Kidney glomerular epithelial cell (primary cell): ENCODE data around the gene NRN1.
"Not testable (repeated sequence)": the region's sequence is repeated elsewhere in the genome, so short reads cannot be mapped to it uniquely, and the experiment has no call there.

Experiments used
- DNase-seq: peaks from one replicate; lab custom pipeline; 2025; lab: John Stamatoyannopoulos, UW

The NRN1 gene

DNA sequence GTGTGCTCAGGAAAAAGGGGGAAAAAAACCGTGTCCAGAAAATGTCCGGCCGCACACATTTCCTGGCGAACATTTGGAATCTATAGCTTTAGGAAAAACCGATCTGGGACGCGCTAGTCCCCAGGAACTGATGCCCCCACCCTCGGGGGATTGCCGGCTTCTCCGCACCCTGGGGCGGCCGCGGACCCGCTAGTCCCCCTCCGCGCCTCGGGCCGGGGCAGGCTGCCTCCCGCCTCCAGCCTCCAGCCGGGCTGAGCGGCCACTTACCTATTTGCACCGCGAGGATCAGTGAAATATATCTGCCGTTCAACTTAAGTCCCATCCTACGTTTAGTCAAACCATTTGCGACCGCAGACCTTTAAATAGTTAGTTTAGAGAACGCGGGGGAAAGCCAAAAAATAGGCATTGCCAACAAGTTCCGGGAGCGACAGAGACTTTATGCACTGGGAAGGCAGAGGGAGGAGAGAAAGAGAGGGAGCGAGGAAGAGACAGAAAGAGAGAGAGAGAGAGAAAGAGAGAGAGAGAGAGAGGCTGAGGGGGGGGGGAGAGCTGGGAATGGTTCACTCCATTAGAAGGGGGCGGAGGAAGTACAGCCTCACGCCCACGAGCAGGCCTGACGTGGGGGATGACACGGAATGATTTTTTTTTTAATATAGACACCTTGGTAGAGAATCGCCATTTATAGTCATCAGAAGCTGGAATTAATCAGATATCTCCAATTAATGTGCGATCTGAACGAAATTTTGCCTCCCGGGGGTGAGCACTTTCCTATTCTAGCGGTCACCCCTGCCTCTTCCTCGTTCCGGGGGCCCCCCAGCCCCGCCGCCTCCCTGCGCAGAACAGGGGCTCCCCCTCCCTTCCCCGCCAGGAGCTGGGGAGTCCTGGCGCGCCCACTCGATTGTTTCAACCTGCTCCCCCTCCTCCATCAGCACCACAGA is at the start of gene NRN1:
Gene NRN1, minus strand, starts transcription at position 498 of the 938 bp plus-strand sequence. Its CDS starts 176 bp downstream, at position 322.
- no peak for DNase-seq

- DNase-seq, result no peak
Observed at GRCh38 chr6:6052216-6052615, 45.5 kb upstream of the NRN1 start.

DNA sequence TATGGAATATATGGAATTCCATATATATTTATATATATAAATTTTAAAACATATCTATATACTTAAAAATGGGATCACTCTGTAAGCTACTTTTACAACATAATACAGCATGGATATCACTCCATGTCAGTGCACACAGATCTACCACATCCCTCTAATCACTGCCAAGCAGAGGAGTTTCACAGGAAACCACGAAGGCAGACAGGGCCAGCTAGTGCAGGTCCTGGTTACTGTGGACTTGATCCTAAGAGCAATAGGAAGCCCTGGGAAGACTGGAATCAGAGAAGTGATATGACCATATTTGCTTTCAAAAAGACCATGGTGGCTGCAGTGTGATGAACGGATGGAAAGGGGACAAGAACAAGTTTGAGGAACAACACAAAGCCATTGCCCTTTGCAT is 40.0 kb upstream of the NRN1 start:
- no peak for DNase-seq

DNA sequence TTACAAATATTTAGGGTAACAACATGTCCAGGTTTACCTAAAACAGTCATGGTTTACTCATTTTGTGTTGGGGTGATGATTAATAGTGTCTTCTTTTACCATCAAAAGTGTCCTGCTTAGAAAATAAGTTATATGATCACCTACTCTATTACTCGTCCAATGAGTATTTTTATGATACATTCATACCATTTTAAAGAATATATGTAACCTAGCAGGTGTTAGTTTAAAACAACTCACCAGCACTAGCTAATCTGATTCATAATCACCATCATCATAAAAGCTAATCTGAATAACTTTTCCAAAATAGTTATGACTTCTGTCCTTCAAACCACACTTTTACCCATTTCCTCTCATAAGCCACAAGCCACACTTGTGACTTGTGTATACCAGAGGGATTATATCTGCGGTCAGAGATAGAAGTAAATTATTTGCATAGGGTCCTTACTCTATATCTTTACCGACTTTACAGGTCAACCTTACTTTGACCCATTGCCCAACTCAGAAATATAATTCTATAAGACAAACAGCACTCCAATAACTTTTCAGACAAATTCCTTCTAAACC is 33.3 kb upstream of the NRN1 start:
- no peak for DNase-seq

DNA sequence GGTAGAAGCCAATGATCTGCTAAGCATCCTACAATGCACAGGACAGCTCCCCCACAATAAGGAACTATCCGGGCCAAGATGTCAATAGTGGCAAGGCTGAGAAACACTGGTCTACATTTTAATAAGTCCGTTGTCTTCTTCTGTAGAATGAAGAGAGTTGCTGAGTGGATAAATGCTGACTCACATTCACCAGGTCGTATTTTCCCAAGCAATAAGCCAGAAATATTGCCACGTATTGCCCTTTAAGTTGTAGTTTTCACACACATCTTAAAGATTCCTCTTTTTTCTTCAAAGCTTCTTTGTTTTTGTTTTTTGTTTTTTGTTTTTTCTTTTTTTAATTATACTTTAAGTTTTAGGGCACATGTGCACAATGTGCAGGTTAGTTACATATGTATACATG is 30.5 kb upstream of the NRN1 start:
- no peak for DNase-seq

DNA sequence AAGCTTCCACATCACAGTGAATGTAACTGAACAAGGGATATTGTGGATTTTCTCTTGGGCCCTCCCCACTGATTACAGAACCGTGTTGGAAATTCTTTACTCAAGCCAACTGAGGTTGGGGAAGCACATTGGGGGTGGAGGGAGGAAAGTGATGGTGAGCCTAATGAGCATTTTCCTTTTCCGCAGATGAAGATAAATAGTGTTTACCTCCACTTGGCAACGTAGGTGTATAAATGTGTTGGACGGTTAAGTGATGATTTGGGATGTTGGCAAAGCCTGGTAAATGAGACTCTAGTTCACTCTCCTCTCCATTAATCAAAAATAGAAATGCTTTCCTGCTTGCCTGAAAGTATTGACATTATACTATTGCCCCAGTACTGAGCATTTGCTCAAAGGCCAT is 27.1 kb upstream of the NRN1 start:
- no peak for DNase-seq

- no peak for DNase-seq
Observed at GRCh38 chr6:6026513-6027205, 19.9 kb upstream of the NRN1 start.

DNA sequence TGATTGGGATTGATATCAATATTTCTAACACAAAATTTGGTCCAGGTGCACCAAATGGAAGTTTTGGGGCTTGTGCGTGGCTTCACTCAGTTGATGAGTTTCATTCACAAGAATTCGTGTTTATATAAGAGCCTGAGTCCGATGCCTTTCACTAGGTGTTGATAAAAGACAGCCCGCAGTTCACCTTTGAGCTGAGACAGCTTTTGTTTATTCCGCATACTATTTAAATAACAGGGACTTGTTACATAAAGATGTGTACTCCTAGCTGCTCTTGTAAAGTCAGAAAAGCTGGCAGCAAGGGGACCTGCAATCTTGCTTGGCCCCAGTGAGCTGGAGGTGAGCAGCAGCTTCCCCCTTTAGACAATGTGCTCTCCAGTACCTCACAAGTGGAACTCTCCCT is 19.0 kb upstream of the NRN1 start:
- no peak for DNase-seq

GRCh38 chr6:6024220-6024619 is 17.5 kb upstream of the NRN1 start:
- DNase-seq, result no peak

DNA sequence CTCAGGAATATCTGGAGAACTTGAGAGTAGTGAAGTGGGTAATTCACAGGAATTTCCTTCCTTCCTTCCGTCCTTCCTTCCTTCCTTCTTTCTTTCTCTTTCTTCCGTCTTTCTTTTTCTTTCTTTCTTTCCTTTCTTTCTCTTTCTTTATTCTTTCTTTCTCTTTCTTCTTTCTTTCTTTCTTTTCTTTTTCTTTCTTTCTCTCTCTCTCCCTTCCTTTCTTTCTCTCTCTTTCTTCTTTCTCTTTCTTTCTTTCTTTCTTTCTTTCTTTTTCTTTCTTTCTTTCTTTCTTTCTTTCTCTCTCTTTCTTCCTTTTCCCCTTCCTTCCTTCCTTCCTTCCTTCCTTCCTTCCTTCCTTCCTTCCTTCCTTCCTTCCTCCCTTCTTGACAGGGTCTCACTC is 16.1 kb upstream of the NRN1 start:
- not testable (repeated sequence) for DNase-seq

DNA sequence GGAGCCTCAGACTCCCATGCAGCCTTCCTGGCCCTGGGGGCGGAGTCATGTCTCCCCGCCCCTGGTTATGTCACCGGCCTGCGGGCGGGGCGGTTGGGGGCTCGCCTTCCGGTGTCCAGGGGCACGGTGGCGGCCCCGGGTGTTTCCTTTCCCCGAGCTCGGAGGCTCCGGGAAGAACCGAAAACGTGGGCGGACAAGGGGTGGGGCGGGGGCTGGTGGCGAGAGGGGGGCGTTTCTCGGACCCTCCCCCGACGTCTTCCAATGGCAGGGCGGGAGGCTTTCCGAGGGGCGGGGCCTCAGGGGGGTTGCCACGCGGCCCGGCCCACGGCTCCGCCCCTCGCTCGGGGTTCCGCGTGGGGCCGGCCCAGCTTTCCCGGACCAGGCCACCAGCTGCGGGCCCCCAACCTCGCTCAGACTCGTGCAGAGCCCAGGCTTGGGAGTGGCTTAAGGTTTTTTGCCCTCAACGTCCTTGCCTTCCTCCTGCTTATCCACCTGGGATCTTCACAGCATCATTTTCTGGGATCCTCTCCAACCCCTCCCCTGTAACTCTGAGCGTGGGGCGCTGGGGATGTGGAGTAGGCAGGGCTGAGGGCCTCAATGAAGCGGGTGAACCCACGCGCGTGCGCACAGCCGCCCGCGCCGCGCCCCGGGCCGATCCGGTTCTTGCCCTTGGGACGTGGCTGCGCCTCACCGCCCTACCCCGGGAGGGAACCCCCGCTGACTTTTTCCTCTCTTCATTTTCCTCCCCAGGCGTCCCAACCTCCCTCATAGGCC is 2.1 kb upstream of the NRN1 start:
- DNase-seq, result no peak

DNA sequence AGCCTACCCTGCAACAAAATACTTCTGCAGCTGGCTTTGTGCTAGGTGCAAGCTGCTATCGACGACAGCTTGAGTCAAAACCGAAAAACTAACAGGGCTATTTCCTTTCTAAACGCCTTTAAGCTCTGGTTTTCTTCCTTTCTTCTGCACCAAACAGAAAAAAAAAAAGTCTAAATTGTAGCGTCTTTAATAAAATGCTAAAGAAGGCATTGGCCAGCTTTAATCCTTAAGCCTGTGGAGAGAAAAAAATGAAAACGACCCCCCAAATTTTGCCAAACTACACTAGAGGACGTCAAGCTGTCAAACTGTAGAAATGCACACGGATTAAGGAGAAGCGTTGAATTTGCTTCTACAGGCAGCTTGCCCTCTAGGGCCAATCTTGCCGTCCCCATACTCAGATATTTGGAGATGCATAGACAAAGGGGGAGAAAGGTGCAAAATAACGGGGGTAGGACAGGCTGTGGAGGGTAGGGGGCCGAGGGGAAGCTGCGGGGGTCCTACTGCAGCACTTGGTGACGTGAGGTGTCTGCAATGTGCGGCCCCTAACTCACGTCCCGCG is 1.4 kb upstream of the NRN1 start:
- no peak for DNase-seq

DNA sequence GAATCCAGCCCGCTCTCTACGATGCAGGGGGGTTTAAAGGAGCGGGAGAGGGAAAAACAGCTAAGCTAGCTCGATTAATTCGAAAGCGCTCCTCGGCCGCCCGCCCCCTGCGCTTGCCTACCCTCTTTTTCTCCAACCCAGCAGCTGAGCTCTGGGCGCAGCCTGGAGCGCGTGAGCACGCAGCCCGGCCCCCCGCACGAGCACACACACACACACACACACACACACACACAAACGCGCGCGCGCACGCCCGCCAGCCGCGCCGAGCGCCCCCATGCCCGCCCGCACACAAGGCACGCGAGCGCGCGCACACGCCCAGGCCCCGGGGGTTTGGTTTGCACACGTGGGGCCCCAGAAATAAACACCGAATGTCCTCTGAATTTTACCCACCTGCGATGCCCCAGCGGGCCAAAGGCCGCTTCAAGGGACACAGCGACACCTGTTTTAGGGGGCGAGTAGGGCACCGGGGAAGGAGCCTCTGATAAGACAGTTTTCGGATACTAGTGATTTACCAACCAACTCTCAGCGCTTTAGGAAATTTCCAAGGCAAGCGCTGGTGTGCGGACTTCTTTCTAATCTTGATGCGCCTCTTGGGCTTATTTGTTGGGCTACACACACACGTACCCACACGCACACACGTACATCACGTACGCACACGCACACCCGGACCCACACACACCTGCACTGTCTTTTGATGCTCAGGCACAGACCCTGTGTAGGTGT is 802 bp upstream of the NRN1 start:
- DNase-seq, result no peak

DNA sequence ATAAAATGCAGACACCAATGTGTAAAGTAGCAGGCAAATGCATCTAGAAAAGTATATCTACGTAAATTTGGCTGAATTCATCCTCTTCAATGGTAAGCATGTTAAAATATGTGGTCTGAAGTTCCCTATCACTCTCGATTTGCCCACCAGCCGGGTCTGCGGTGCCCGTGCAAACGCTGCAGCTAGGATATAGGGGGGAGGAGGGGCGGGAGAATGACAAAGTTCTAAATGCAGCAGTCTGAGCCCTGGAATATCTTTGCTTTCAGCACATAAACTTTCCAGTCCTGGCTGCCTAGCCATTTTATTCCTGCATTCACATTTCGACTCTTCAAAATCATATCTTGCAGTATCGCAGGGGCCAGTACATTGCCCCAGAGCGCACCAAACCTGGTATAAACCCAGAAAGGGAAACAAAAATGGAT is 708 bp downstream of the NRN1 start:
- no peak for DNase-seq

DNA sequence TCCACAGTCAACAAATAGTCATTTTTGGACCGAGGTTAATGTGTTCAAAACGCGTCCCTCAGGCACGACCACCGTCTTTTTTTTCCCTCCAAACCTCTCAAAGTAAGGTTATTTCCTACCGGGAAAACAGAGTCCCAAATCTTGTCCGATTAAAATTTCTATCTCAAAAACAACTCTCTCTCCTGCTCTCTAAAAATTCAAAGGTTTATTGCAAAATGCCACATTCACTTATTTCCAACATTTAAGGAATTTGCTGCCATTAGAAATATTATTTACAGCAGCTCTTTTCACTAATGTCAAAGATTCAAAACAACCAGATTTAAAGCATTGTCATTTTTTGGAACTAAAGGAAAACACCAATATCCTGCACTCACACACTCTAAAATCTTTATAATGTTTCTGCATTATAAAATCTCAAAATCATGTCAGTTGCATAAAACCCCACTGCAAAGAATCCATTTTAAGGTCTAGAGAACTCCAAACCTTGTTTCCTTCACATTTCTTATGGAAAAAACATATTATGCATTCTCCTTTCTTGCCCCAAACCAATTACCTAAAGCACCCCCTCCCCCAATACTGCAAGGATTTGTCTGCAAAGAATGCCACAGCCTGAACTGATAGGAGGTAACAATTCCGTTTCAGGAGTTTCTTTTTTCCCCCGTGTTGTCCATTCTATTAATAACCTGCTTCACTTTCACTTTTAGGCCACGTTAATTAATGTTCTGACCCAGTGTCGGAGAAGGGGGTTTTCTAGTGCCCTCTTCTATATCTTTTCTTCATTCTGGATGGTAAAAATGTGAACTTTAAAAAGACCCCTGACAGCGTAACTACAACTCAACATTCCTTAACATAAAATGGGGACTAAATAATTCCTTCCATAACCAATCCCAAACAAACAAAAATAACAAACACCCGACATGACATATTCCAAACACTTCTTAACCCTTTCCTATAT is 1.4 kb downstream of the NRN1 start:
- no peak for DNase-seq

DNA sequence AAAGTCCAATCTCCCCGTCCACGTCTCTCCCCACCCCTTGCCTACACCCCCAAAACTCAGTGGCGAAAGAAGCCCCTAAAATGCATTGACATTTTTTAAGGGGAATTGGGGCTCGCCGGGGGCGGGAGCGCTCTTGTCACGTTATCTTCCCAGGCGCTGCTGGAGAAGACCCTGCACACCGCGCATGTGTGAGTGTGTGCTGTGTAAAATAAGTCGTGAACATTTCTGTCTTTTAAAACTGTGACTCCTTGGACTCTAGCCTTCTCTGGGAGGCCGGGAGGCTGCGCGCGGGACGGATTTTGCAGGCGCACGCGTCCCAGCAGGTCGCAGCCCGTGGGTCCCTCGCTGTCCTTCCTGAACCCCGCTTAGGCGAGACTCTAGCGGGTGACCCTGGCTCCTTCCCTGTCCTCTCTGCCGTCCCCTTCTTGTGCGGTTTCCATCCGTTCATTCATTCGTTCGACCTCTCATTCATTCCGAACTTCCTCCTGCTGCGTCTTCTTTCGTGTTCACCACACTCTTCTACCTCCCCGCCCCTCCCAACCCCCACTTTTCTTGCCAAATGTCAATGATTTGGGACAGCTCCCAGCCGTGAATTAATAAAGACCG is 2.2 kb downstream of the NRN1 start:
- DNase-seq, result no peak

DNA sequence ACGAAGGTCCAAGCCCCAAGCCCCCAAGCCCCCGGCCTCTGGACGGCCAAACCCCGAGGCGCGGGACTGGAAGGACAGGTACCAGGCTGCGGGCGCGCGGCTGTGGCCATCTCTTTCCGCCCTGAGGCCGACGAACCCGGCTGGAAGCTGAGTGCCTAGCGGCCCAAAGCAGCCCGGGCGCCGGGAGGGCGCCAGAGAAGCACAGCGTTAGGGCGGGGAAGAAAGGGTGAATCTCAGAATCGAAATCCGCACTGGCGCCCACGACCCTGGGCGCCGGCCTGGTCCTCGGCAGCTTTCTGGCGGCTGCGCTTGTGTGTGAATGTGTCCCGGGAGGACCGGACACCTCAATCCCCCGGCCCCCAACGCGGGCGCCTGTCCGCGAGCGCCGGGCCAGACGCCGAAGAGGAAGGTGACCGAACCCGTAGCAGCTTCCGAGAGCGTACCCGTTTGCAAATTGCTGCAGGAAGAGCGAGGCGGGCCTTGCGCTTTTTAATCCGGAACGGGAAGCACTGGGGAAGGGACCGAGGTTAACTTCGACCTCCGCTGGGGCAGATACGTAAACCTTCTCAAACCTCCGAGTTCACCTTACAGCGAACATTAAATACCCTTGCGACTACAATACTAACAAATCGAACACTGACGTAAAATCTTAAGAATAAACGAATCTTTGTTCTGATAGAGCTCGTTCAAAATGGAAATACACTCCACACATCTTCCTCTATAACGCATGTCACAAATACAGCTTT is 2.9 kb downstream of the NRN1 start:
- no peak for DNase-seq

DNA sequence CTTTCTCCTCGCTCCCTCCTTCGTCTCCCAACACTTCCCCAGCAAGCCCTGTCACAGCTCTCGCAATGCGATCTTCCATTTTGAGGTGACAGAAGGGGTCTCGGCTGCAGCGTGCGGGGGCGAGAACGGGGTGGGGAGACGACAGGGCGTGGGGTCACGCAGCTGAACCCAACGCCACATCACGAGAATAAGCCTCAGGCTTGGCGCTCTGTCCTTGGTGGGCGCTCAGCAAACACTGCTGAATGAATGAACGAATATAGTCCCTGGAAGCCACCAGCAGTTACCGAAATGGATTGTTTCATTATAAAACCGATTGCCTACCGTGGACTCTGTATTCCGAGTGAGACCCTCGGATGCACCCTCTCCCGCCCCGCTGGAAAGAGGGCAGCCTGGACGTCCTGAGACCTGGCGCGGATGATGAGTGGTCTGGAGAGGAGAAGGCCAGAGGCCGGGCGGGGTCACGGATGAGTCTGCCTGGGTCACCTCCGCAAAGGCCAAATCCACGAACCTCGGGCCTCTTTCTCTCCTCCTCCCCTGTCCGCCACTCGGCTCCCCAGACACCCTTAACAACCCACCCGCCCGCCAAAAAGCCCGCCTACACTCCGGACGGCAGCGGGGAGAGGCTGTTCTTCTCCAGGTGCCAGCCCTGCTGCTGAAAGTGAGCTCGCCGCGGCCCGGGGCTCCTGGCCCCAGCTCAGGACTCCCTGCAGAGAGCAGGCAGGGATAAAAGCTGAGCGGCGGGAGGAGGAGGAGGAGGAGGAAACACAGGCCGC is 3.7 kb downstream of the NRN1 start:
- DNase-seq, result no peak
